Panc1 (cell line): ENCODE results near the gene PTGIR. TPM values are rescaled to one million over a fixed set of nuclear protein-coding genes. Genes with fewer than 3 reads are reported as not detected.

Experiments used
- ATAC-seq: fragments of 200-7000 bp; cut with Tn5 transposase; 2 replicates; pipeline ENCODE4 v1.9.1; 2020; ENCODE audit warnings: mild to moderate bottlenecking, moderate library complexity
- BruUV-seq: library from RNA; stranded (reverse); fragments of 400-500 nt; replicated peaks from 2 replicates; lab custom pipeline; 2021; lab: Mats Ljungman, UMichigan
- CTCF ChIA-PET: fragments of 300-600 bp; sonication (Branson Sonifier 250); formaldehyde crosslinking; loops from one replicate; lab custom pipeline; 2022; ENCODE audit warnings: antibody characterized with exemption; lab: Charles Lee
- POLR2A ChIA-PET: fragments of 300-600 bp; sonication (Branson Sonifier 250); formaldehyde crosslinking; loops from one replicate; lab custom pipeline; 2022; ENCODE audit warnings: antibody characterized with exemption; lab: Charles Lee
- DNase-seq: peaks from one replicate; pipeline ENCODE4 v3.0.0-alpha.2; 2010; ENCODE audit warnings: low read depth, low spot score
- H3K27ac ChIP-seq: 2 replicates; pipeline ENCODE4 v1.5.1; 2011; ENCODE audit warnings: mild to moderate bottlenecking, low read length, inconsistent platforms
- H3K27me3 ChIP-seq: fragments of 200-500 bp; sonication (Bioruptor generic); 2 replicates; pipeline ENCODE4 v1.6.0; 2014; ENCODE audit warnings: low read length, inconsistent platforms; ENCODE audit not compliant: control insufficient read depth, insufficient read depth
- H3K36me3 ChIP-seq: fragments of 200-500 bp; sonication (Bioruptor generic); 2 replicates; pipeline ENCODE4 v1.5.1; 2014; ENCODE audit warnings: inconsistent platforms, mild to moderate bottlenecking, low read length, moderate library complexity; ENCODE audit not compliant: control insufficient read depth, insufficient read depth
- H3K4me1 ChIP-seq: 2 replicates; pipeline ENCODE4 v1.5.1; 2011; ENCODE audit warnings: inconsistent platforms, mild to moderate bottlenecking, low read length, moderate library complexity; ENCODE audit not compliant: control insufficient read depth, insufficient read depth
- H3K4me3 ChIP-seq, 2 experiments: 2 replicates each; pipeline ENCODE4 v1.5.1; 2011 to 2012; ENCODE audit warnings: low read depth in 2 of 2, low read length in 2 of 2, mild to moderate bottlenecking in 2 of 2, inconsistent platforms in 1 of 2, moderate library complexity in 1 of 2
- H3K9me3 ChIP-seq: fragments of 200-500 bp; sonication (Bioruptor generic); 2 replicates; pipeline ENCODE4 v1.5.1; 2014; ENCODE audit warnings: low read depth, mild to moderate bottlenecking, inconsistent platforms, low read length, moderate library complexity; ENCODE audit not compliant: control insufficient read depth, insufficient read depth
- CTCF ChIP-seq: fragments of 450-650 bp; IDR thresholded peaks from 2 replicates; pipeline ENCODE4 v1.5.1; 2017; ENCODE audit warnings: mild to moderate bottlenecking
- POLR2AphosphoS5 ChIP-seq: IDR thresholded peaks from 2 replicates; pipeline ENCODE4 v1.6.1; 2012; ENCODE audit warnings: mild to moderate bottlenecking, low read depth, low read length, moderate library complexity
- REST ChIP-seq, 2 experiments: IDR thresholded peaks; 2 replicates each; pipeline ENCODE4 v1.6.1; 2011 to 2012; ENCODE audit warnings: low read depth in 2 of 2, control low read depth in 1 of 2, low read length in 1 of 2, mild to moderate bottlenecking in 1 of 2, moderate library complexity in 1 of 2; ENCODE audit not compliant: insufficient read depth in 1 of 2
- SIN3A ChIP-seq: IDR thresholded peaks from 2 replicates; pipeline ENCODE4 v1.6.1; 2012; ENCODE audit warnings: low read depth, mild to moderate bottlenecking, low read length, moderate library complexity, borderline replicate concordance; ENCODE audit not compliant: insufficient read depth
- TCF7L2 ChIP-seq: IDR thresholded peaks from 2 replicates; pipeline ENCODE4 v1.6.1; 2011; ENCODE audit warnings: mild to moderate bottlenecking, low read depth, low read length, inconsistent platforms
- in situ Hi-C: cut with HindIII; loops from 2 replicates; pipeline ENCODE4 v1.10.0; 2016; ENCODE audit warnings: low sequenced_read_pairs, low pct_unique_long_range_greater_than_20kb
- intact Hi-C: fragments of 100-400 bp; cut with micrococcal nuclease; formaldehyde crosslinking; loops from one replicate; pipeline ENCODE4 v1.10.0; 2022; ENCODE audit not compliant: unreplicated experiment
- total RNA-seq: library from RNA; stranded (reverse); gene quantifications from one replicate; pipeline ENCODE4 v1.2.1, GENCODE V29; 2021; ENCODE audit not compliant: unreplicated experiment

Gene PTGIR
- total RNA-seq, 1 experiment from 2014 or later = 0.08 TPM

GRCh38 chr19:46648060-46648960, 23.4 kb upstream of the PTGIR start:
- TF ChIP-seq CTCF (no peak), REST (IDR thresholded peaks at IDR 0.05; ENCODE audit: insufficient read depth in 1 of 2, low read depth in 2 of 2, low read length in 1 of 2) (no peak), POLR2AphosphoS5 (no peak), TCF7L2 (no peak), SIN3A (no peak)
- H3K36me3 ChIP-seq = no peaks in the 10 kb centered on the region
- ChIA-PET POLR2A (interaction anchor here (0.6 kb wide), 2 partner anchors 68 to 86 kb away, joined by 5 to 12 read pairs; partner anchors contain the start of gene PRKD2), CTCF (no interaction called here)
- no peak overlapping the region for H3K4me3 ChIP-seq
- no peaks in the 10 kb centered on the region for H3K9me3 ChIP-seq
- BruUV-seq = no TSS peak
- ATAC-seq = no peak
- intact Hi-C loops (no loop called here), in situ Hi-C loops (no loop called here)
- H3K27me3 ChIP-seq = no peaks in the 10 kb centered on the region
- no peak overlapping the region for H3K27ac ChIP-seq
- no peaks in the 10 kb centered on the region for H3K4me1 ChIP-seq
- no peak for DNase-seq

GRCh38 chr19:46646402-46646801, 21.5 kb upstream of the PTGIR start:
- no peaks in the 10 kb centered on the region for H3K36me3 ChIP-seq
- no TSS peak for BruUV-seq
- no peak for TF ChIP-seq POLR2AphosphoS5
- TF ChIP-seq TCF7L2 = no peak
- TF ChIP-seq SIN3A = no peak
- TF ChIP-seq REST (IDR thresholded peaks at IDR 0.05; ENCODE audit: insufficient read depth in 1 of 2, low read depth in 2 of 2, low read length in 1 of 2) = no peak
- no peak for TF ChIP-seq CTCF
- CTCF ChIA-PET = no interaction called here
- POLR2A ChIA-PET = interaction anchor here (0.6 kb wide), 1 partner anchor 1365 kb away, joined by 6 read pairs; no protein-coding TSS in a partner anchor
- in situ Hi-C loops = no loop called here
- no peaks in the 10 kb centered on the region for H3K9me3 ChIP-seq
- no peaks in the 10 kb centered on the region for H3K4me1 ChIP-seq
- no peak overlapping the region for H3K4me3 ChIP-seq
- intact Hi-C loops = no loop called here
- ATAC-seq (no peak), DNase-seq (no peak)
- no peaks in the 10 kb centered on the region for H3K27me3 ChIP-seq
- no peak overlapping the region for H3K27ac ChIP-seq
